IPS-NIHi7 (cell line): ENCODE measurements around the gene SERP2.
"Not testable (repeated sequence)": the region's sequence is repeated elsewhere in the genome, so short reads cannot be mapped to it uniquely, and the experiment has no call there.

Experiments
- DNase-seq: peaks from one replicate; pipeline ENCODE4 v3.0.0; 2012; ENCODE audit warnings: mixed read lengths; ENCODE audit errors: extremely low spot score

Gene SERP2

DNA sequence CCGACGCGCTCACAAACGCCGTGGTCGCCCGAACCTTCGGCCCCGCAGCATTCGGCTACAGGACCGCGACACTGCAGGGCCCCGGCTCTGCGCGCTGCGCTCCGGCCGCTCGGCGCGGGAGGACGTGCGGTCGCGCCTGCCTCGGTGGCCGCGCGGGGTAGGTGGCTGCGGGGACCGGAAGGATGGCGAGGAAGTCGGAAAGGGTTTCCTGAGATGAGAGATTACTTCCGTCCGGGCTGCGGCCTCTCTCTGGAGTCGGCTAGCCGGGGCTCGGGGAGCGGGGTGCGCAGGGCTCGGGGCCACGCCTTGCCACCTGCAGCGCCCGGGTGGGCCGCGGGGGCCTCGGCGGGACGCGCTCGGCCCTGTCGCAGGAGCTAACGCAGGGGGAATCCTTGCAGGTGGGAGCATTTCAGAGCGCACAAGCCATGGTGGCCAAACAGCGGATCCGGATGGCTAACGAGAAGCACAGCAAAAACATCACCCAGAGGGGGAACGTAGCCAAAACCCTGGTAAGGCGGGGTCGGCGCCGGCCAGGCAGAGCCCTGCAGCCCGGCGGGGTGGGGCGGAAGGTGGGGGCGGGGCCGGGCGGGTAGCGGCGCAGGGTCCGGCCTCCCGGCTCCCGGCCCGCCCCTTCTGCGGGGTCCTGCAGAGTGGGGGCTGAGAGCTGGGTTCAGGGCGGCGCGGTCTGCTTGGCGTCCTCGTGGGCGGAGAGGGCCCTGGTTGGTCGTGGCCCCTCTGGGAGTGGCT, at the start of gene SERP2:
Gene SERP2, plus strand, starts transcription at position 224 of the 747 bp plus-strand sequence. Its CDS starts 202 bp downstream, at position 426.
- peak; percentile 93 for DNase-seq

DNA sequence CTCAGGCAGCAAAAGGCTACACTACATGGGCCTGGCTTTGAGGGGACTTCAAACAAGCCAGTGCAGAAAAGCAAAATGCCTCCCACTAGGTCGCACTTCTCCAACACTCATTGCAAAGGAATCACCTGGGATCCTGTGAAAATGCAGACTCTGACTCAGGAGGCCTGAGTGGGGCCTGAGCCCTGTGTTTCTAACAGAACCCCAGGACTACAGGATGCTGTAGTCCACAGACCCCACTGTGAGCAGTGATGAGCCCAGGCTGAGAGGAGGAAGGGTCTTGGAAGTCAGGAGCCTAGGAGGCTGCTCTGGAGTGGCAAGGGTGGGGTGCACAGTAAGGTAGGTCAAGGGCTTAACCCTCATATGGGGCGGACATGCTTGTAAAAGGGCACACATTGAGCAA, 46.7 kb upstream of the SERP2 start:
- DNase-seq: no peak

DNA sequence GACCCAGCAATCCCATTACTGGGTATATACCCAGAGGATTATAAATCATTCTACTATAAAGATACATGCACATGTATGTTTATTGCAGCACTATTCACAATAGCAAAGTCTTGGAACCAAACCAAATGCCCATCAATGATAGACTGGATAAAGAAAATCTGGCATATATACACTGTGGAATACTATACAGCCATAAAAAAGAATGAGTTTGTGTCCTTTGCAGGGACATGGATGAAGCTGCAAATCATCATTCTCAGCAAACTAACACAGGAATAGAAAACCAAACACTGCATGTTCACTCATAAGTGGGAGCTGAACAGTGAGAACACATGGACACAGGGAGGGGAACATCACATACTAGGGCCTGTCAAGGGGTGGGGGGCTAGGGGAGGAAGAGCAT, 44.6 kb upstream of the SERP2 start:
- DNase-seq: not testable (repeated sequence)

DNA sequence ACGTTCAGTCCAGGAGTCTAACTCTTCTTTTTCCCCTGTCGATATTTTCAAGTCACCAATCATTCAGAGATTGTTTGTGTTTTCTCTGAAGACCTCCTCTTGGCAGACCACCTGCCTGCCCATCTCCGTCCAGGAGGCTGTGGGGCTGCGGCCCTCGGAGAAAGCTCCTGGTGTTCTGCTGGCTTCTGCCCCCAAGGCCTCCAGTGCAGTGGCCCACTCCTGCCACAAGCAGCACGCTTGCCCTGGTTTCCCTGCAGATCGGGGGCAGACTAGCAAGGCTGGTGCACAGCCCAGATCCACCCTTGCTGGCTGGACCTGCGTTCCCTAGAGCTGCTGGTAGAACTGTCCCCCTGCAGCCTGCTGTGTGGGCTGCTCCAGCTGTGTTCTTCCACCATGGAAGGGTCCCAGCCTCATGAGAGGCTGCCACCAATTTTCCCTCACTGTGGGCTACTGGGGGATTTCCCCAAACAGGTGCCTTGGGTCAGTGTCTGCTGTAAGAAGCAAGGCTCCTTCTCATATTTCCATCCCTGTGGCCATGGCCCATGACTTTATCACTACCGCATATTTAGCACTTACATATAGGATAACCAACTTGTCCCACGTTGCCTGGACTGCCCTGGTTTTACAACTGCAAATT, 43.6 kb upstream of the SERP2 start:
- DNase-seq: no peak

DNA sequence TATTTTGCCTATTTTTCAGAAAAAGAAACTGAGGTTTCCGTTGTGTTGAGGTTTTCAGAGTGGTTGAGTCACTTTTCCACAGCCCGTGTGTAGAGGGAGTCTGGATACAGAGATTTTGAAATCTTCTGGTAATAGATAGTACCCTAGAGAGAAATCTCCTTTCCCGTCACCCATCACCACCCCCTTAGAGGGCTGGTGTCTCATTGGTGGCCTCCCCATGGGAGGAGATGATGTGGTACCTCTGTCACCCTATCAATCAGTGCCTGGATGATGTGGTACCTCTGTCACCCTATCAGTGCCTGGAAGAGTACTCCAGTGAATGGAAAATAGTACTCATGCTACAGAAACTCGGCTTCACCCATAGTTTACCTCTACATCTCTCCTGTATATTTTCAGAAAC, 42.2 kb upstream of the SERP2 start:
- no peak for DNase-seq

GRCh38 chr13:44331912-44332851, 41.4 kb upstream of the SERP2 start:
- DNase-seq: no peak

DNA sequence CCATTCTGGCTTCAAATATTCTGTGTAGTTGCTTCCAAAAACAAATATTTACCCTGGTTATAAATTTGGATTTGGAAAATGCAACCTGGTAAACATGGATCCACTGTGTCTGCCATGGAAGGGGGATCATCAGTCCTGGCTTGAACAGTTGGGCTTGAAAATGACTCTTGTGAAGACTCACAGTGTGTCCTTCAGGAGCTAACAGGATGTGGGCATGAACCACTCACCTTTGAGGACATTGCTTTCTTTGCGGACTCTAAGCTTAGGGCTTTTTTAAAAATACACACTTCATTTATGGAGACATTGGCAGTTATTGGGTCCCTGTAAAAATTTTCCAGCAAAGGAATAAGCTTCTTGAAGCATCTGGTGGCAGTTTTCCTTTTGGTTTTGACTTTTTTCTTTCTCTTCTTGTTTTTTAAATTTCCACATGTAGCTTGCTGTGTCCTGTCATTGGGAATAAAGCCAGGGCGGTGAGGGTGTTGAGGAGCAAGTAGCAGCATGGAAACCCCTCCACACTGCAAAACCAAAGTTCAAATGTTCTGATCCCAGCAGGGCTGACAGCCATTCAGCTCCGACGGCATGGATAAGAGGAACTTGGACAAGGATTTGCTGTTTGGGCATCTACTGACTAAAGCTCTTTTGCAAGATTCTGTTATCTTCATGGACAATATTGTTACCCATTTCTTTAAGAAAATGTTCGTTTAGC, 39.5 kb upstream of the SERP2 start:
- DNase-seq: no peak

GRCh38 chr13:44334751-44335150, 38.9 kb upstream of the SERP2 start:
- peak; percentile 43 for DNase-seq

GRCh38 chr13:44336934-44337333, 36.7 kb upstream of the SERP2 start:
- no peak for DNase-seq

DNA sequence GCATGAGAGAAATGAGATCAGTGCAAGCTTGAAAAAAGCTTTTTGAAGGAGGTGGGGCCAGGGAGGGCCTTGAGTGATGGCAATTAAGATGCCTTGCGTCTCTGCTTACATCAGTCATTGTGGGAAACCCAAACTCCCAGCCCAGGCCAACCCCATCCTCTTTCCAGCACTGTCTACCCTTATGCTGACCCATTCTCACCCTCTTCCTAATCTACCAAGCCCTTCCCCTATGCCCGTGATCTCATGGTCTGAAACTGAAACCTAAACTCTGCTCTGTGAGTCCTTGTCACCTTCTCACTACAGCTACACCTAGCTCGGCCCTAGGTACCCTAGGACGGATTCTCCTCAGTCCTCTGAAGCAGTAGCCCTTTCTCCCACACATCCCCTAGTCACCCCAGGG, 36.0 kb upstream of the SERP2 start:
- DNase-seq: no peak

- no peak for DNase-seq
Observed at GRCh38 chr13:44340508-44340907, 33.1 kb upstream of the SERP2 start.

- DNase-seq: no peak
Observed at GRCh38 chr13:44342741-44343140, 30.9 kb upstream of the SERP2 start.

DNA sequence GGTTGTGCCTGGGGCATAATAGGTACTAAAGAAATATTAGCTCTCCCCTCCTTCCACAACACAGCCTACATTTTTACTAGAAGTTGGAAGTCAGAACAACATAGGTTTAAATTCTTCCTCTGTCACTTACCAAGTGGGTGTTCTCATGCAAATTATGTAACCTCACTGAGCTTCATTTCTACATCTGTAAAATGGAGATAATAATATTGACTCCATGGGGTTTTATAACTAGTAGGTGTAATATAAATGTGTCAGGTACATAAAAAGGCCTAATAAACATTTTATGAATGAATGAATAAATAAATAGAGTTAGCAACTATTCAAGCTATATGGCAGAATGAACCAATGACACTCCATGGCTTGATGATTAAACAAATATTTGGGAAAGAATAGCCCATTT, 27.1 kb upstream of the SERP2 start:
- DNase-seq: no peak

DNA sequence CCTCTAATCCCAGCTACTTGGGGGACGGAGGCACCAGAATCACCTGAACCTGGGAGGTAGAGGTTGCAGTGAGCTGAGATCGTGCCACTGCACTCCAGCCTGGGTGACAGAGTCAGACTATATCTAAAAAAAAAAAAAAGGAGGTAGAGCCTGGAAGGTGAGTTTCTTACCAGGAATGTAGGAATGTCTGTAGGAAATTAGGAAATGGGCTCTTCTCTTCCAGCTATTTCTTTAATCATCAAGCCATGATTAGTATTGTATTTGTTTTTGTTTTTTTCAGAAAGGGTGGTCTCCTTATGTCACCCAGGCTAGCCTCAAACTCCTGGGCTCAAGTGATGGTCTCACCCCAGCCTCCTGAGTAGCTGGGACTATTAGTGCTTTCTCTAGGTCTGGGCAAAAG, 26.3 kb upstream of the SERP2 start:
- no peak for DNase-seq

DNA sequence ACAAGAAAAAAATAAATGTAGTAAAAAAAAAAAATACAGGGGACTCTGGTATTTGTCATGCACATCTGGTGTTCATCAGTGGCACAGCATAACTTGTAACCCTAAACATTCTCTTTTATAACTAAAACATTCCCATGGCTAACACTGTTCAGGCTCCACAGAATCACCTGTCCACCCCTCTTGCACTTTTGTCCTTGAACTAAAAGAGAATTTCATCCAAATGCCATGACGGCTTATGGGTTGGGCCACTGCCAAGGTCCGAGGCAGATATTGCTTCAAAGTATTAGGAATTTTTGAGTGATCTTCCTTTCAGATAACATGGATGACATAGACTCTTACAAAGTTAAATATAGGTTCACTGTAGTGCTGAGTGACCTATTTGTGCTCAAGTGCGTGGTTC, 25.7 kb upstream of the SERP2 start:
- DNase-seq: no peak

- no peak for DNase-seq
Observed at GRCh38 chr13:44350775-44351504, 22.7 kb upstream of the SERP2 start.

- no peak for DNase-seq
Observed at GRCh38 chr13:44351505-44351854, 22.1 kb upstream of the SERP2 start.

GRCh38 chr13:44352202-44352601, 21.4 kb upstream of the SERP2 start:
- no peak for DNase-seq

- no peak for DNase-seq
Observed at GRCh38 chr13:44352671-44353070, 21.0 kb upstream of the SERP2 start.

DNA sequence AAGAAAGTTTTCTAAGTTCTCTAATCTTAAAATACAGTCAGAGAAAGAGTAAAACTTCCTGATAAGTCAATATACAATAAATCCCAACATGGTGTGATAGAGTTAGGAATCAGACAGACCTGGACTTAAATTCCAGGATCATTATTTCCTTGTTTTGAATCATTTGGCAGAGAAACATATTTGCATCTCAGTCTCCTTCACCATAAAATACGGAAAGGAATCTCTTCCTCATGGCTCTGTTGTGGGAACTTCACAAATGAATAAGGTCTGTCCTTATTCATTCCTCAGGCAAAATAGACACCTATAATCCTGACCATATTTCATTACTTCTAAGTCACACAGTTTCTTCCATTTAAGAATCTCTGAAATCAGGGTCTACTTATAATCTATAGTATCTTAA, 19.3 kb upstream of the SERP2 start:
- no peak for DNase-seq

DNA sequence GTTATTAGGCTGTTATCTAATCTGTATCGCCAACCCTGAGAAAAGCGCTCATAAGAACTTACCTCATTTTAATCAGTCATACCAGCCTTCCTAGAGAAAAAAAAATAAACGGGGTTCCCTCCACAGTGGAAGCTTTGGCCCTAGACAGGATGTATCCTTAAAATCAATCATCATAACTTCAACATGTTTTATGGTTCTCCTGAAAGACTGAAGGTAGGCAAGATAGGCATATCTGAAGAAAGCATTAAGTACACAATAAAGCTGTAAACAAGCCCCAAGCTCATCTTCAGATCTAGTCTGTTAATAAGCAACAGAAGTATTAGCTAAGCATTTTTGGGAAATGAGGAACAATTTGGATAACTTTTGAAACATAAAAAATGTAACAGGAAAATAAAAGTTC, 18.7 kb upstream of the SERP2 start:
- no peak for DNase-seq
